LHCN-M2 (cell line): ENCODE measurements around the gene ENAH. TPM values are rescaled to one million over a fixed set of nuclear protein-coding genes. Genes with fewer than 3 reads are reported as not detected.
"Not testable (repeated sequence)": the region's sequence is repeated elsewhere in the genome, so short reads cannot be mapped to it uniquely, and the experiment has no call there.

Experiments used
- DNase-seq: peaks from one replicate; pipeline ENCODE4 v3.0.0-alpha.2; 2012; ENCODE audit warnings: low read depth
- polyA plus RNA-seq: library from polyadenylated mRNA; unstranded; fragments of >200 nt; gene quantifications from one replicate; pipeline ENCODE4 v1.2.1, GENCODE V29; 2012; ENCODE audit warnings: missing spikeins
- total RNA-seq: library from RNA; depleted of rRNA; stranded (reverse); fragments of >200 nt; gene quantifications from 2 replicates; pipeline ENCODE4 v1.2.3, GENCODE V29; 2014; rRNA removed

ENAH gene
- total RNA-seq, result 82.4 and 91.8 TPM in 2 replicates
- 58.3 TPM for polyA plus RNA-seq

GRCh38 chr1:225652729-225653462 lies at the start of gene ENAH:
Gene ENAH, minus strand, starts transcription at chr1:225653123. Its CDS starts 433 bp downstream, at chr1:225652690.
- DNase-seq, result peak; percentile 84

DNA sequence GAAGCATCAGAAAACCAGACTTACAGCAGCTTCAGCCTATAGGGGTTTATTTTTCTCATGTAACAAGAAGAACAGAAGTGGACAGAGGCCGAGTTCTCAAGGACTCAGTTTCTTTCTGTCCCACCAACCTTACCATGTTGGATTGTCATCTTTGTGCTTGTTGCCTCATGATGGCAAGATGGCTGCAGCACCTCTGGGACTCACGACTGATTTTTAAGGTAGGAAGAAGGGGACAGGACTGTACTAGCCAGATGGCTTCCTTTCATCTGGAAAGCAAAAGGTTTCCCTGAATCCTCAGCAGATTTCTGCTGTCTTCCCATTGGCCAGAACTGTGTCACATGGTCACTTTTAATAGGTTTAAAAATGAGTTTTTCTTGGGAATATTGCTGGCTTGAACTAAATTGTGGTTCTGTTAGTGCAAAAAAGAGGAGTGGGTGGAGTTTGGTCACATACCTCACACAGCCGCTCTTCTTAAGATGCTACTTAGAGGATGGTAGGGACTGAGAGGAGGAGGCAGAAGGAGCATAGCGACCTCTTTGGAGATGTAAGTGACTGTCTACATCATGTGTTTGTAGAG lies 48.1 kb upstream of the ENAH start:
- DNase-seq, result peak; percentile 58

DNA sequence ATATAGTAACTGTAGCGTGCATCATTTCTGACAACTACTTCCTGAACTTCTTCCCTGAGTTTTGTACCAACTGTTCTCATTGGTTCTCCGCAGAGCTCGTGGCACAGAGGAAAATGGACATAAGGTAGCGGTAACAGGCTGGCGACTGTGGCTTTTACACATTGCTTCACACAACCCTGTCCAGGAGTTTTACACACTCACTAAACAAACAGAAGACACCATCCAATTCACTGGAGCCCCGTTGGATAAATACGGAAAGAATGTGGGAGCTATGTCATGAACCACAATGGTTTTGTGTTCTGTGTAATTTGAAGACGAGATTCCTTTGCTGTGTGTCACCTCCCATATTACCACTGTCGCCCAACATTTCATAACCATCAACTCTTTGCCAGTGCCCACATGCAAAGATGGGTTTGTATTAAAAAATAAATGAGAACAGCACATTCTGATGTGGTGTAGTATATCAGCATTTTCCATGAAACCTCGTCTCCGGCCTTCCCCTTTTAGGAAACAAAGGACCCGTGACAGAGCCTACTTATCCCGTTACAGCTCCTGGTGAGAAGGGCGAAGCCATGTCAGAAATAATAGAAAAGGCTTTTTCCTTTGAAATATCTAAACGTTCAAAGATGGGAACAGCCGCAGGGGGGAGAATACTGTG lies 47.4 kb upstream of the ENAH start:
- peak; percentile 100 for DNase-seq

- peak; percentile 10 for DNase-seq
These were observed 46.4 kb upstream of the ENAH start for GRCh38 chr1:225699336-225699735.

DNA sequence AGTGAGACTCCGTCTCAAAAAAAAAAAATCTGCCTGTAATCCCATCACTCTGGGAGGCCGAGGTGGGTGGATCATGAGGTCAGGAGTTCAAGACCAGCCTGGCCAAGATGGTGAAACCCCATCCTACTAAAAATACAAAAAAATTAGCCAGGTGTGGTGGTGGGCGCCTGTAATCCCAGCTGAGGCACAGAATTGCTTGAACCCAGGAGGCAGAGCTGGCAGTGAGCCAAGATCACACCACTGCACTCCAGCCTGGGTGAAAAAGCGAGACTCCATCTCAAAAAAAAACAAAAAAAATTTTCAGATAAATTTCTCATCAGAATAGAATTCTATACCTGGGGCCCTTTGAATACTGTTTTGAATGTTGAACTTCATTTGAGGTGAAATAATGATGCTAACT lies 45.3 kb upstream of the ENAH start:
- not testable (repeated sequence) for DNase-seq

DNA sequence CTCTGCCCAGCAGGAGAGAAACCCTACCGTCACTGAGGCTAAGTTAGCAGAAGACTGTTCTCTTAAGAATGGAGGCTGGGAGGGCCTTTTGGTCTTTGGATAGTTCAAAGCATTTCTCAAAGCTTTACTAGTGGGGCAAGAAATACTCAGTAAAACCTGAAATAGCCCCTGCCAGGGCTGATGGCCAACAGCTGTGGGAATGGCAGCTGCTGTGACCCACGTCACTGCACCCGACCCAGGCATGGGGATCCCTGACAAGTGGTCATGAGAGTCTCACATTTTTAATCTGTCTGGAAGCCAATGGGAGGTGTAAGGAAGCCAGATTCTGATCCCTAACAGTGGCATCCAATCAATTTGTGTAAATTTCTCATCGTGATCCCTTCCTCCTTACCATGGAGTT lies 44.5 kb upstream of the ENAH start:
- DNase-seq, result peak; percentile 57

DNA sequence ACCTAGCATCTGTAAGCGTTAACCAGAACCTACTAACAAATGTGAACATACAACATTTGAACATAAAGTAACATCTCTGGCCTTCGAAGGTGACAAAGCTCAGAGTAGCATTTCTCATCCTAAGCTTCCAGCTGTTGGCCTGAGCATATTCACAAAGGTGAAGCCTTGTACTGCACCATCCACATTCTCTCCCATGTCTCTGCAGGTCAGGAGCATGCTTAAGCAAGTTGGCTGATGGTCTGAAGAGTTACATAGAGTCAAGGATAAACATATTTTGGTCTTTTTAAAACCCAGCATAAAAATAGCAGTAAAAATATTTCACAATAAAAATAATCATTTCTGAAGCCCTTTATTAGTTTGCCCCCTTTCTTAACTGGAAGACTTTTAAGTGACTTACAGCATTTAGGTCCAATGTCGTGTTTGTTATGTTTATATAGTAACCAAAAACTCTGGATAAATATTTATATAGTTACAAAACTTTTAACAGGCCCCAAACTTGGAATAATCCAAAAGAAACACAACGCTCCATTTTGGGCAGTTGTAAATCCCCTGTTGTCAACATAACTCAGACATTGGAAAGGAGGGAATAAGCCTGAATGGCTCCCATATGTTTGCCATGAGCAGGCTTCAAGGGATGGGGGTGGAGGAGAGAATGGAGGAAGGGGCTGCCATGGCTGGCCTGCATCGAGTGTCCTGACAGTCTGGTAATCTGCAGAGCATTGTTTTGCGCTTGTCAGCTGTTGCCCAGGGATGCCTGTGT lies 42.8 kb upstream of the ENAH start:
- peak; percentile 12 for DNase-seq

GRCh38 chr1:225694151-225694603 lies 41.3 kb upstream of the ENAH start:
- no peak for DNase-seq

DNA sequence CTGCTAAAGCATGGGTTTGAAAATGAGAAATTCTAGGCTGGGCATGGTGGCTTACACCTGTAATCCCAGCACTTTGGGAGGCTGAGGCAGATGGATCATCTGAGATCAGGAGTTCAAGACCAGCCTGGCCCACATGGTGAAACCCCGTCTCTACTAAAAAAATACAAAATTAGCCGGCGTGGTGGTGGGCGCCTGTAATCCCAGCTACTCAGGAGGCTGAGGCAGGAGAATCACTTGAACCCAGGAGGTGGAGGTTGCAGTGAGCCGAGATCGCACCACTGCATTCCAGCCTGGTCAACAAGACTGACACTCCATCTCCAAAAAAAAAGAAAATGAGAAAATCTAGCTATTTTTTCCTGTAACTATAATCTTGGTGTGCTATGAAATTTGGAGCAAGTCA lies 40.8 kb upstream of the ENAH start:
- DNase-seq, result not testable (repeated sequence)

DNA sequence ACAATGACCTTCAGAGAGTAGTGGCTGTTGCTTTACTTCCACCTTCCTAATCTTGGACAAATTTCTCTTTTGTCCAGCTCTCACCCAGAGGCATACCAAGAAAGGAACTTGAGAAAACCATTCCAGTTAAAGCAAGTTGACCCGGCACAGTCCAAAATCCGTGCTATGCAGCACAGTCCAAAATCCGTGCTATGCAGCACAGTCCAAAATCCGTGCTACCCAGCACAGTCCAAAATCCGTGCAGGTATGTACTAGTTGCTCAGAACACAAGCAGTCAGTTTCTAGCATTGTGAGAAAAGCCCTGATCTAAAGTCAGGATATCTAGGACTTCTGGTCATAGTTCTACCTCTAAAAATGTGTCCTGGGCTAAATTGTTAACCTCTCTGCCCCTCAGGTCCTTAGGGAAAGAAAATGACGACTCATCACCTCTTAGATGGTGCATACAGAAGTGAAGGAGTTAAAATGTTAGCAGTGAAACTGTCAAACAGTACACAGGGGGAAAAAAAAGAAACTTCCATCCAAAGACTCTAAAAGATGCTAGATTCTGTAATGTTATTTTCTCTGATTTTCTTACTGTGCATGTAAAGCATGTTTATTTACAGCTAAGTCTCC lies 40.3 kb upstream of the ENAH start:
- DNase-seq, result peak; percentile 11

- DNase-seq, result no peak
These were observed 39.6 kb upstream of the ENAH start for GRCh38 chr1:225692517-225692879.

DNA sequence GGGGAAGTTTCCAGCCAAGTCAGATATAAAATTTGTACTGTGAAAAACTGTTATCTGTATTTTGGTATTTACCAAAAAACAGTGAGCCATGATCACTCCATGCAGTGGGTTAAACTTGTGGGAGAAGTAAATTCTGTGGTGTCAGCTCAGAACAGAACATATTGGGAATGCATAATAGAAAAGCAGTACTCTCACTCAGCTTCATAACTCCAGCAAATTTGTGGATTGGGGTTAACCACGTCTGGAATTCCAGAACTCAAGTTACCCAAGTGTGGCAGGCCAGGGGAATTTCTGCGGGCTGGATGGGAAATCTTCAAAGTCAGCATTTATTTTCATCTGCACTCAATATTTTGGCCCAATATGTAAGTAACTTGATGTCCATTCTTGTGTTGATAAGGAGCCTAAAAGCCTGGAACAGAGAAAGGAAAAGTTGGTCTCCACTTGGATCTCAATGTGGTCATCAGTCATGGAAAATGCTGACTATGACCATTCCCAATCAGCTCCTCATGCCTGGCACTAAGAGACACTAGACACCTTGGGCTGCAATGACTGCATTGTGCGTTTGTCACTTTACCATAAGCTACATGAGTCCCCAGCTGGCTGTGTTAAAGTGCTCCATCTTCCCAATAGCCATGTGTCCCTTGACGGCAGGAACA lies 39.1 kb upstream of the ENAH start:
- peak; percentile 90 for DNase-seq

DNA sequence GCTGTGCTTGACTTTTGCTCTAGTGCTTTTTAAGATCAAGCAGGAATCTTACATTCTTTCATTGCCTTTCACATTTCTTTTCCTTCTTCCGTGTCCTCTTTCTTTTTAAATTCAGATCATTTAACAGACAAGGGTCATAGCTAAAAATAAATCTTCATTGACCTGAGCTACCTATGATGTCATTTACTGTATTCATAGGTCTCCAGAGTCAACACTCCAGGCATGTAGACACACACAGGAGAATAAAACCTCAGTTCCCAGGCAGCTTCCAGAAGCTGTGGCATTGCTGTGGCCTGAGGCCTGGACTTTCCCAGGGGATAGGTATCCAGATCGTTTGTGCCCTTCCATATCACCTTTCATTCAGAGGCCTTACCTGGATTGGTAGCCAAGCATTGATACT lies 38.5 kb upstream of the ENAH start:
- DNase-seq, result peak; percentile 55

DNA sequence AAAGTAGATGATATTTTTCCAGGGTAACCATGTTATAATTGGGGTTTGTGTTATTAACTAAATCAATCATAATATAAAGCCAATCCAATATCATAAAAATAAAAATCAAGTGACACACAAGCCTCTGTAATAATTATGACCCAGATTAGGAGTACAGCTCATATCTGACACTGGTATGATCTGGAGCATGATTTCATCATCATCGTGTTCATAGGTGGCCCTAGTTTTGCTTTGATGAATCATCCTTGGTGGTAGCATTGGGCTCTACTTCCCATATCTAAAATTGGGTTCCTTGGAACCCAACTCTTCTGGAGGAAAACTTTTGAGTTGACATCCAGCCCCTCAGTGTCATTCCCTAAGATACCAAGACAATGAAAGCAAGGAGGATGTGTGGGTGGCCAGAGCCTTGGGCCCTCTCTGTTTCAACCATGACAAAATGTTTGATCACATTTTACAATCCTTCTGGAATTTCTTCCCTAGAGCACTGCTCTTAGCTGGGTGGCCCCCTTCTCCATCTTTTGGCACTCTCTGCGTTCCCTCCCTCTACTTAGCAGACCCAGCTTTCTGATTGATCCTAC lies 37.0 kb upstream of the ENAH start:
- peak; percentile 27 for DNase-seq

DNA sequence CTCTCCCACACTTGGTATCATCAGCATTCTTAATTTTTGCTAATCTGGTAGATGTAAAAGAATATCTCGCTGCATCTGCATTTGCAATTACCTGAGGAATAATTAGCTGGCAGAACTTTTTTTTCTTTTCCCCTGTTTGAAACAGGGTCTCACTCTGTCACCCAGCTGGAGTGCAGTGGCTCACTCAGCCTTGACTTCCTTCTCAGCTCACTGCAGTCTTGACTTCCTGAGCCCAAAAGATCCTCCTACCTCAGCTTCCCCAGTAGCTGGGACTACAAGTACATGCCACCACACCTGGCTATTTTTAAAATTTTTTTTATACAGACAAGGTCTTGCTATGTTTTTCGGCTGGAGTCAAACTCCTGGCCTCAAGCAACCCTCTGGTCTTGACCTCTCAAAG lies 35.4 kb upstream of the ENAH start:
- no peak for DNase-seq

DNA sequence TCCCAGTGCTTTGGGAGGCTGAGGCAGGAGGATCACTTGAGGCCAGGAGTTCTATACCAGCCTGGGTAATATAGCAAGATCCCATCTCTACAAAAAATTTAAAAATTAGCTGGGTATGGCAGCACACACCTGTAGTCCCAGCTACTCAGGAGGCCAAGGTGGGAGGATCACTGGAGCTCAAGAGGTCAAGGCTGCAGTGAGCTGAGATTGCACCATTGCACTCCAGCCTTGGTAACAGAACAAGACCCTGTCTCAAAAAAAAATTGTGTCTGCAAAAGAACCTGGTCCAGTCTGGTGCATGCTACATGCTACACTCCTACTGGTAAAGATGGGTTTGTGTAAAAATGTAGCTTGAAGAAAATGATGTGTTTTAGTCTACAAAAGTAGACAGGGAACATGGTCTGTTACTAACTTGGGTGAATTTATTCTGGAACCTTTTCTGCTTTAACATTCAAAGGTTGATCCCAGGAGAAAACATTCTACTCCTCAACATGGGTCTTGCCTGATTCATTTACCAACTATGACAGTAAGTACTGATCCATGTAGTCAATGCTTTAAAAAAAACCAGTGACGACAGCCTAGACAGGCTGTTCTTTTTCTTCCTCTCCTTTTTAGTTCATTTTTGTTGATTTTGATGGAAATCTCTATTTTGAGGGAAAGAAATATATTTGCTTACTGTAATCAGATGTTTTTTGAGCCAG lies 32.7 kb upstream of the ENAH start:
- peak; percentile 37 for DNase-seq

- DNase-seq, result no peak
These were observed 31.8 kb upstream of the ENAH start for GRCh38 chr1:225684741-225685140.

GRCh38 chr1:225681231-225681630 lies 28.3 kb upstream of the ENAH start:
- DNase-seq, result no peak

GRCh38 chr1:225678545-225678944 lies 25.6 kb upstream of the ENAH start:
- DNase-seq, result no peak
